Activated naive CD4-positive, alpha-beta T cell (primary cell): ENCODE measurements around the gene ZNF705A.
"Not testable (repeated sequence)": the region's sequence is repeated elsewhere in the genome, so short reads cannot be mapped to it uniquely, and the experiment has no call there.

Experiments used
- DNase-seq, 4 experiments: peaks; one replicate each; lab custom pipeline; 2025; lab: John Stamatoyannopoulos, UW

Gene ZNF705A

GRCh38 chr12:8184206-8184605 is 27.4 kb downstream of the ZNF705A start:
- DNase-seq = not testable (repeated sequence)

GRCh38 chr12:8188088-8188487 is 31.3 kb downstream of the ZNF705A start:
- not testable (repeated sequence) for DNase-seq

- not testable (repeated sequence) for DNase-seq
These were observed 41.0 kb downstream of the ZNF705A start for GRCh38 chr12:8197685-8198308.

DNA sequence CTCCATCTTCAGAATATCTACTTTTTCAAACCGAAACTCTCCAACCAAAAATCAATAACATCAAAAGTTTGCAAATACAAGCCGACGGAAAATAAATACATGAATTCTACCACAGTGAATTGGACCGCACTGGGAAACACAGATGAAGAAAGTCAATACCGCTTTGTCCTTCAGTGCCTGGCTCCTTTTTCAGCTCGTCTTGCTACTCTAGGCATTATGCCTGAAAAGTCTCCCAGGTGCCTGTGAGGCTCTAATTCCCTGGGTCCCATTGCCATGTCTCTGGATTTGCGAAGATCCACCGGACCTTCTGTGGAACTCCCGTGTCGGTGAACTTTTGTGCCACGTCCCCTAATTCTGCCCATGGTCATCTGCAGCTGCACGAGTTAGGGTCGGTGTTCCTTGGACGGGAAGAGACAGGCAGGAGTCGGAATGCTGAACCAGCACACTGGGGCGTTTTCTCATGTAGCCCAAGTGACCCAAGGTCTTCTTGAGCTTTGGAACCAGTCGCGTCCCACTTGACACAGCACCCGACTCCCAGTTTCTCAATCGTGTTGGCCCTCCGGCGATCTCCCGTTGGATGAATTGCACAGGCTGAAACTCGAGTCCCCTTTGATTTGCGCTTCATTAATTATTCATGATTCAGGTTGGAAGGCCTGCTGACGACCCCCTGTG is 62.0 kb downstream of the ZNF705A start:
- not testable (repeated sequence) for DNase-seq

DNA sequence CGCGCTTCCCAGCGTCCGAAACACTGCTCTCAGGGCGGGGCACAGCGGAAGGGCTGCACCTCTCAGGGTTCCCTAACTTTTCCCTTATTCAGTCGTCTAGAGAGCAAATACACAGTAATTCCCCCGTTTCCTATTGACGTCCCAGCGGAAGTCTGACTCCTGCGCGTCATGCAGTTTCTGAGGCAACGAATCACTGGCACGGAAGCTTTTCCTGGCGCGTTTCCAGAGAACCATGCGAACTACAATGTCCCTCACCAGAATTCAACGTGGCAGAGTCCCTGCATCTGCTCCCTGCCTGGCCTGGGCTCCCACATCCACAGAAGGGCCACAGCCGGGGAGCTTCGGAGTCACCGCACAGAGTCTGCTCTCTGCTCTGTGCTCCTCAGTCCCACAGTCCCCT is 64.6 kb downstream of the ZNF705A start:
- not testable (repeated sequence) for DNase-seq

- not testable (repeated sequence) for DNase-seq
These were observed 65.0 kb downstream of the ZNF705A start for GRCh38 chr12:8221844-8222243.

- not testable (repeated sequence) for DNase-seq
These were observed 65.5 kb downstream of the ZNF705A start for GRCh38 chr12:8222303-8222702.

DNA sequence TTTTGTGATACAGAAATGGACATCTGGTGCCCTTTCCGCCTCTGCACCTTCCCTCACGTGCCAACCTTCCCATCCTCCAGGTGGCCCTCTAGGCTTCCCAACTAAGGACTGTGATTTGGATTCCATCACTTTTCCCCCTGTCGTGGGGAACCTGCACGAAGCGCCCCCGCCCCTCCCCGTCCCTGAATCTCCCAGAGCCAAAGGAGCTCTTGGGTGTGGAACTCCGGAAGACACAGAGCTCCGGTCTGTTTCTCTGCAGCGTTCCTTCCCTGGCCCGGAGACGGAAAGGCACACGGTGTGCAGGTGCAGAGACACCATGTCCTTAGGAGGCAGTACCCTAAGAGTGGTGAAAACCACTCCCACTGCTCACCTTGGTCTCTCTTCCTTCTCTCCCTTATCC is 66.8 kb downstream of the ZNF705A start:
- not testable (repeated sequence) for DNase-seq

- DNase-seq = not testable (repeated sequence)
These were observed 68.0 kb downstream of the ZNF705A start for GRCh38 chr12:8224782-8225181.

- no peak for DNase-seq
These were observed 69.5 kb downstream of the ZNF705A start for GRCh38 chr12:8226355-8226754.

DNA sequence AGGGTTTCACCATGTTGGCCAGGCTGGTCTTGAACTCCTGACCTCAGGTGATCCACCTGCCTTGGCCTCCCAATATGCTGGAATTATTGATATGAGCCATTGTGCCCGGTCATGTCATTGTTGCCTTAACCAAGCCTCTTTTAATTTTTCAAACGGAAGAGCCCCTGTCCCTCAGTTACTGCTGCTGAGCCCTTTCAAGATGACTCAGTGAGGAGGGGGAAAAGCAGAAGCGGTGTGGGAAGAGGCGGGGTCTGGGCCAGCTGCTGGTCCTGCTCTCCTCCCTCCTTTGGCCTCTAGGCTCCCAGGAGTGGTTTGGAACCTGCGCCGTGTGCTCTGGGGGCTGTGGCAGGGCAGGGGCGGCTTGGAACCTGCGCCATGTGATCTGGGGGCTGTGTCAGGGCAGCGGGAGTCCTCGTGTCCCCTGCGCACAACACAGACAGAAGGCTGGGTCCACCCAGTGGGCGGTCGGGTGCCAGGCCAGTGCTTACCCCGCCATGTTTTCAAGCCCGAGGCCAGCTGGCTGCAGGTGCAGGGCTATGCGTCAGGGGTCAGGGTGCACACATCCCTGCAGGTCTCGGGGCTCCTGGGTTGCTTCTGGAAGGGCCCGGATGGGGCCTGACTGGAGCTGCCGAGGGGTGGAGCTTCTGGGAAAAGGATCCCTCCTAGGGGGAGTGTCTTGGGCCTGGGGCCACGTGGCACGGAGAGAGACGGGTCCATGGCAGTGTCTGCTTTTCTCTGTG is 70.3 kb downstream of the ZNF705A start, which contains the start of gene FAM90A1:
TSS of gene FAM90A1 (minus strand) at position 627 of the 740 bp plus-strand sequence. CDS start 2,786 bp downstream, outside the sequence.
- DNase-seq = not testable (repeated sequence)

DNA sequence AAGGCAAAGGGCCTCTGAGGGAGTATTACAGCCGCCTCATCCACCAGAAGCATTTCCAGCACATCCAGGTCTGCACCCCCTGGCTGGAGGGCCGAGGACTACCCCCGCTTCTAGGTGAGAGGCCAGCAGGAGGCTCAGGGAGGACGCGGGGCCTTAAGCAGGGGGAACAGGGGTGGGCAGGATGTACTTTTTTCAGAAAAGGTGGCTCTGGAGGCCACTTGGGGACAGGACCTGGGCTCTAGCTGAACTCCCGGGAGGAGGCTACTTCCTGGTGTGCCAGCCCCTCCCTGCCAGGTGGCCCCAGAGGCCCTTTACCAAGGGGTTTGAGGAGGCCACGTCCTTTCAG is 70.9 kb downstream of the ZNF705A start:
- DNase-seq = not testable (repeated sequence)

DNA sequence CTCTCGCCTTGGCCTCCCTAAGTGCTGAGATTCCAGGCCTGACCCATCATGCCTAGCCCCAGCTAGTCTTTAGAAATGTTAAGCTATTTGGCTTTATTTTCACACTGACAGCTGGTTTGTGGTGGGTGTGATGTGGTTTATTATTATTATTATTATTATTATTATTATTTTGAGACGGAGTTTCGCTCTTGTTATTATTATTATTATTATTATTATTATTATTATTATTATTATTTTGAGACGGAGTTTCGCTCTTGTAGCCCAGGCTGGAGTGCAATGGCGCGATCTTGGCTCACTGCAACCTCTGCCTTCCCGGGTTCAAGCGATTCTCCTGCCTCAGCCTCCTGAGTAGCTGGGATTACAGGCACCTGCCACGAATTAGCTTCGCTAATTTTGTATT is 71.8 kb downstream of the ZNF705A start:
- DNase-seq = not testable (repeated sequence)

GRCh38 chr12:8229486-8229885 is 72.7 kb downstream of the ZNF705A start:
- not testable (repeated sequence) for DNase-seq
